HG02943 (cell line): Measurements from ENCODE around the gene P4HB.

Source experiments
- ATAC-seq: cut with Tn5 transposase; IDR thresholded peaks from one replicate; pipeline ENCODE4 v1.9.1; 2021; ENCODE audit warnings: mild to moderate bottlenecking, low read depth, moderate library complexity; ENCODE audit not compliant: unreplicated experiment

P4HB gene

DNA sequence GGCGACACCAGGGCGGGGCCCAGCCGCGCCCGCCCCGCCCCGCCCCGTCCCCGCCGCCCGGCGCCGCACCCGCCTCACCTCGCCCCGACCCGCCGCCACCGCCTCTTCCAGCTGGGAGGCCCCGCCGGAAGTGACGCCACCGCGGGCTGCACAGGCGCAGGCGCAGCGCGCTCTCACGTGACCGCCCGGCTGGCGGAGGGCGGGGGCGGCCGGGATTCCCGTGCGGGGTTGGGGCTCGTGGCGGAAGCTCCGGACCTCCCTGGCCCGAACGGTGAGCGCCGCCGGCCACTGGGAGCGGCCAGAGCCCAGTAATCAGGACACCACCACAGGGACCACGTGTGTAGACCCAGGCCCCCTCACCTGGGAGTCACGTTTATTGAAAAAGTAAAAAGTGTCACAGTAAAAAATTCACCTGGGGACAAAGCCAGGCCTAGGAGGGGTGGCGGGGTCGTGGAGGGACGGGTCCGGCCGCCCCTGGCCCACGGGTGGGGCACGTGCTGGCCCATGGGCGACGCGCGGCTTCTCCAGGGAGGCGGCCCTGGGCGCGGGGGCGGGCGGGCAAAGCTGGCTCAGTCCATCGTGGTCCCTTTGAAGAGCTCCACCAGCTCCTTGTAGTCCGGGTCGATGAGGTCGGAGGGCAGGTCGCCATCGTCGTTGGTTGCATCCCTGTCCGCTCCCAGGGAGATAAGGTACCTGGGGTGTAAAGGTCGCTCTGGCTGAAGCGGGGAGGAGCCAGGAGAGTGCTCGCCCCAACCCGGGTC, 27.0 kb downstream of the P4HB start, which contains the start of gene MCRIP1:
MCRIP1 (minus strand) TSS at position 132 of the 761 bp plus-strand sequence. CDS start 8,785 bp downstream, outside the sequence.
- ATAC-seq: peak; percentile 54

DNA sequence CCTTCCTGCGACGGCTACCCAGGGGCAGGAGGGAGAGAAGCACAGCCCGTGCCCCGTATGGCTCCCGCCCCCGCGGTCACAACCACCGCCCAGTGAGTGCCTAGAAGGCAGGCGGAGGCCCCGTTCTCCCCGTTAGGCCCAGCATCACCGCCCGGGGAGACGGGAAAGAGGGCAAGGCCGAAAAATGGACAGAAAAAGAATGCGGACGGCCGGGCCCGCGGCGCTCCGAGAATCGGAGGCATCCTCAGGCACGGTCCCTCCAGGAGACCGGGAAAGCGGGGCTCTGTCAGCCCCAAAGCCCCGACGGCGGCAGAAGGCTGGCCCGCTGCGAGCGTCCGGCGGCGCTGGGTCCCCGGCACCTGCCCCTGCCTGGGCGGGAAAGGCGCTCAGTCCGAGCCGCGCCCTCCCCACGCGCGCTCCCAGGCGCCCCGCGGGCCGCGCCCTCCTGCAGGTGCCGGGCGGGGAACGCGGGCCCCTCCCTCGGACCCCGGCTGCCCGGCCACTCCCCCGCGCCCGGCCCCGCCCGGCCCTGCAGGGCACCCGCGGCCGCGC, 27.7 kb downstream of the P4HB start:
- peak; percentile 51 for ATAC-seq

DNA sequence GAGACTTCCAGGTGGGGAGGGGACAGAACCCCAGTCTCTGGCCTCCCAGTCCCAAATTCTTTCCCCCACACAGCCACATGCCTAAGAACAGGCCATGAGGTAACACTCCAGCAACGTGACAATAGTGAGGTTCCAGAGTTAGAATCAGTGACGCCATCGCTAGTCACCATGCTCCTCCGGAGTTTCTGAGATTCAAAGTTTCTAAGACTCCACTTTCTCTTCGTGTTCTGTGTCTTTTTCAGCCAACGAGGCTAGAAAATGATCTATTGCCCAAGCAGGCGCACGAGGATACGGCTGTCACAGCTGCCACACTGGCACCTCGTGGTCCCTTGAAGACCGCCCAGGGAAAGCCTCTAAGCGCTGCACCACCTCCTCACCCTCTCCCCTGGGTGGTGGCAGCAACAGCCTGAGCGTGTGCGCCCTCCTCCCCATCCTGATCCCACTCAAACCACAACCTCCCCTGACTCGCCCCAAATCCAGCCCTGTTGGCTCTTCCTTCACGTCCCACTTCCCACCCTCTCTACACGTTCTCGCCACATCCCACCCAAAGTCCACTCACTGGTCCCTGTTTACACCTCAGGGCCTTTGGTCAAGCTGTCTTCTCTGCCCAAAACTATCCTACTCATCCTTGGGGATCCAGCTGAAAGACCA, 28.3 kb downstream of the P4HB start:
- ATAC-seq: peak; percentile 8

DNA sequence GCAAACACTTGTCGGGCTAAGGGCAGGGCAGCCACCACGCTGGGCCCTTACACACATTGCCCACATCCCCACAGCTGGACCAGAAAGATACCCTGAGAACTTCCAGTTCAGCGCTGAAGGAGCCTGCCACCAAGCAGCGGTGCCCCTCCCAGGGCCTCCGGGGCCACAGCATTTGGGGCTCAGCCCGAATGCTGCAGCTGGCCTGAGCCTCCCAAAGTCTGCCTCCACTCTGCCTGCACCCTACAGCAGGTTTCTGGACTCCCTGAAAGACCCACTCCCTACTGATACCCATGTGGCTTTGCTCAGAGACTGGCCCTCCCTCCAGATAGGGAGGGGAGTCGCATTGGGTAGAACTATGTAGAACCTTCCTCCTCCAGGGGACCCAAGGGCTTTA, 28.8 kb downstream of the P4HB start:
- ATAC-seq: no peak

DNA sequence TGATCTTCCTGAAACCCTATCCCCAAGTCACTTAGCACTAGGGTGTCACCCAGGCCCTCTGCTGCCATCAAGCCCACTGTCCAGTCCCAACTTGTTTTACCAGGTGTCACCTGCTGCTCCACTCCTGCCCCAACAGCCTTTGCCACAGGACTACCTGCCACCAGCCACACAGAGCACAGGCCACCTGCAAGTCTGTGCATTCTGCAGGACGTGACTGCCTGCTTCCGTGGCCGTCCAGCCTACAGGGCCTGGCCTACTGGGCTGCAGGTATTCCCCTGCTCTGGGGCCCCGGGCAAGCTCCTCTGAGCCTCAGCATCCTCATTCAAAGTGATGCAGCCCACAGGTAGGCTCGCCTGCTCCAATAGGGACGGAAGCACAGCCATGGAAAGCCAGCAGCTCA, 30.5 kb downstream of the P4HB start:
- ATAC-seq: no peak

DNA sequence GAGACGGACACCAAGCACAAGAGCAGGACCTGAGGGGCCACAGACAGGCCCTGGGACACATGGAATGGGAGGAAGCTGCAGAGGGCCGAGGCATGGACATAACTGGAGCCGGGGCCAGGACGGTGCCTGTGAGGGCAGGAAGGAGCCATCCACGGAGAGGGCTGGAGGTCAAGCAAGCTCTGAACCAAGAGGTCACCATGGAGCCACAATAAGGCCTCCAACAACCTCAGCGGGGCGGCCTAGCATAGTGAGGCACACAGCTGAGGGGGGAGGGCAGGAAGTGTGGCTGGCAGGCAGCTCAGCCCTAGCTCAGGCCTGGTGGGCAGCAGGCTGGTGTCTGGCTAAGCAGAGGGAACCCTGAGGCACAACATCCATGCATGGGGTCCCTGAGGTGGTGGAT, 31.7 kb downstream of the P4HB start:
- ATAC-seq: no peak

DNA sequence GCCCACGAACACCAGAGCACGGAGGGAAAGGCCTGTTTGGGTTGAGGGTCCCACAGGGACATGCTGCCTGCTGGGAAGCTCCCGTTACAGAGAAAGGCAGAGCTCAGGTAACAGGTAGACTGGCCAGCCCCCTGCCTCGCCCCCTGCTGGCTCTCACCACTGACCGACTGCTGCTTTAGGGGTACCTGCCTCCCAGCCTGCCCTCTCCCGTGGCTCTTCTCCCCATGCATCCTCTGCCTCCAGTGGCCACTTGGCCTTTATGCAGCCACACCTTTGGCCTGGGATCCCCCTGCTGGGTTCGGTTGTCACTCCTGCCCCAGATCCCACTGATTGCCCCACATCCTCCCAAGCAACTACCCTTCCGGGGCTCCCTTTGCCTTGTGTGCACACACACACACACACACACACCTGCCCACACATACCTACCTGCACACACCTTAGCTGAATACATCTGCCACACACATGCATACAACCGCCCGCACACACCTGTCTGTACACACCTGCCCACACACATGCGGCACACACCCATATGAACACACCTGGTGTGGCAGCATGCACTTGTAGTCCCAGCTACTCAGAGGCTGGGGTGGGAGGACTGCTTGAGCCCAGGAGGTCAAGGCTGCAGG, 34.4 kb downstream of the P4HB start:
- no peak for ATAC-seq

DNA sequence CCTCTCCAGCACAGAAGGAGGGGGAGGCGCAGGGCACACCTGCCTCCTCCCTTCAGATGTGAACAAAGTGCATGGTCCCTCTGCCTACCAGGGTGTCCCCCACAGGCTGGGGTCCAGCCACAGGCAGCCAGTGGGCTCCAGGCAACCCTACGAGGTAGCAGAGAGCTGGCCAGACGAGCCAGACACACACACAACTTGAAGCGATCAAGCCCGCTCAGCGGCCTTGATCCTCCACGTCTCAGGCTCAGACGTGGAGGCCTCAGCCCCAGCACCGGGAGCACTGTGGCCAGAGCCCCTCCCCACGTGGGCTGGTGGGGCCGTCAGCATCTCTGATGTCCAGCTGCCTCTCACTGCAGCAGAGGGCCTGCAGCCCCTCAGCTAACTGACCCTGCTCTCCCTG, 35.7 kb downstream of the P4HB start:
- no peak for ATAC-seq

DNA sequence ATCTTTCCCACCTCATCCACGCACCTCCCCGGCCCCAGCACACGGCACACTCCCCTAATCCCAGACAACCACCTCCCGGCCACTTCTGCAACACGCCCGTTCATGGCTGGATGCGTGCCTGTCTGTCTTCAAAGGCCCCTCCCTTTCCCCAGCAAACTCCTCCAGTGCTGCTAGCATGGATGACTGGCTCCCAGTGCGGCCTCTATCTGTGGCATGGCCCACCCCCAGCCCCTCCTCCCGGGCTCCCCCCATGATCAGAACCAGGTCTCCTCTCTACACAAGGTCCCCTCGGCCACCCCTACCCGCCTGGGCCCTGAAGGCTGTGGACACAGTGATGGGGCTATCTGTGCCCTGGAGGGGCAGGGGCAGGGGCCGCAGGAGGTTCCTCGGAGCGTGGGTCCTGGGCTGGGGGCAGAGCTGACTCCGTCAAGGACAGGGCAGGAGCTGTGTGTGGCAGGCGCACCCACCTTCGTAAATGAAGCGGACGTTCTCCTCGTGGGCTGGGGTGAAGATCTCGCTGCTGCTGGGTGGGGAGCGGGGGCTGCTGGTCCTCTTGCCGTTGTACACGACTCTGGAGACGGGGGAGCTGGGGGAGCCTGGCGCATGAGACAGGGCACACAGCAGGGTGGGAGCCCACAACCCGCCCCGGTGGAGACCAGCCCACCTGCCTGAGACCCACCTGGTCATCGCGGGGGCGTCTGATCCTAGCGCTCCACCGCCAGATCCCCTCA, 36.4 kb downstream of the P4HB start:
- ATAC-seq: no peak

DNA sequence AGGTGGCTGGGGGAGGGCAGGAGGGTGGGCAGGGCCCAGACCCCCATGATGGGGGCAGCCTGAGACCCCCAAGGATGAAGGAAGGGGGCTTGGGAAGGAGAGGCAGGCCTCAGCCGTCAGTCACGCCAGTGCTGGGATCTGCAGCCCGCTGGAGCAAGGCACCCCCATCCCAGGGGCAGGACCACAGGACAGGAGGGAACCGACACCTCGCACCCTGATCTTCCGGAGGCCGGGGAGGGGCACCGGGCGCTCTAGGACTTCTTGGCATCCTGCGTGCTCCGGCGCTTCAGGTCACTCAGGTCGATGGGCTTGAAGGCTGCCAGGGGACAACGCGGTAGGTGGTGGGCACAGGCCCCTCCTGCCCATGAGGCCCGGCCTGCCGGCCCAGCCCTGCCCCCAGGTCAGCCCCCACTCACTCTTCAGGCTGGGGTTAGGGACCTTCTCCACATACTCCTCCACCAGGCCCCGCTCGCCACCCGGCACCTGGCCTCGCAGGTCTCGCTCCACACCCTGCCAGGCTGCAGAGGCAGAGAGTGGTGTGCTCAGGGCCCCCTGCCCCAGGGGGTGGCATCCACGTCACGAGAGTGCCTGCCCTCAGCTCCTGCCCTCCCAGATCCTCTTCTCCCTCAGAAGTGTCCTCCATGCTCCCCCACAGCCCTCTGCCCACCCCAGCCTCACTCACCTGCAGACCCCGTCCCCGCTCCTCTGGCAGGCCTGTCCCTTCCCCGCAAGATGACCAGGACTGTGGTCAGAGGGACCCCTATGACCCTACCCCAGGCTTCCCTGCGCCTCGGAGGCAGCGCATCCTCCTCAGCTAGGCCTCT, 37.1 kb downstream of the P4HB start:
- ATAC-seq: no peak

DNA sequence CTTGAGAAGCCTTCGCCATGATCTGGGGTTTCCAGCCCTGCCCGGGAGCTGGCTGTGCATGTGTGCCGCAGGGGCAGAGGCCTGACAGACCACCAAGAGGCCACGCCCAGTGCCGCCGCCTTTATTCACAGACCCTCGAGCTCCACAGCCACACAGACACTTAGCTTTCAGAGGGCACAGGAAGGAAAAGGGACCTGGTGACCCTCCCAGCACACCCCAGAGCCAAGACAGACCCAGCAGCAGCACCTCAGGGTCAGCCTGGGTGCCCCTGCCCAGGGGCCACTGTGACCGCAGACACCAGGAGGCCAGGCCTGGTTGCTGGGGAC, 38.1 kb downstream of the P4HB start:
- ATAC-seq: no peak

DNA sequence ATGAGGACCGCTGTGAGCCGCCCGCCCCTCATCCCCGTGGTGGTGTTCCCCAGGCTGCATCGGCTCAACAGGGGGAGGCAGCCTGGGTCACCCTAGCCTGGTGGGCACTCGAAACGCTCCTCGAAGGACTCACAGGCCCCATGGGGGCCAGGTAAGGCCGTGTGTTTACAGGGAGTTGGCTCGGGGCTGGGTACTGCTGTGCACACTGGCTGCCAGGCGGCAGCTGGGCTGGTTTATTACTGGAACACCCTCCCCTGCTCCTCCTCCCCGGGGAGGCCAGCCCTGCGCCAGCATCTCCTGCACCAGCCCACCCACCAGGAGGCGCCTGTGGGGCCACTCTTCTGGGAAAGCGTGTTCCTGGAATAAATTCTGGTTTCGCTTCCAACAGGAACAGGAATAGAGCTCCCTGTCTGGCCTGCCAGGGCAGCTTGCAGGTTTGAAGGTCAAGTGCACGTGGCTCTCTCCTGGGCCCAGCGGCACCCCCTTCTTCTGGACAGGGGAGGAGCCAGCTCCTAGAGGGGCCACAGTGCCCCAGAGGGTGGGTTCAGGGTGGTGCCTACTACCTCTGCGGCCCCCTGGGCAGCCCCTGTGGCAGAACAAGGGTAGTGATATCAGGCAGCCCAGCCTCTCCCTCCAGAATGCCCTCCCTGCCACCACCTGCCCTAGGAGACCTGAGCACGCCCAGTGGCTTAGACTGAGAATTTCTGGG, 38.6 kb downstream of the P4HB start:
- ATAC-seq: no peak

DNA sequence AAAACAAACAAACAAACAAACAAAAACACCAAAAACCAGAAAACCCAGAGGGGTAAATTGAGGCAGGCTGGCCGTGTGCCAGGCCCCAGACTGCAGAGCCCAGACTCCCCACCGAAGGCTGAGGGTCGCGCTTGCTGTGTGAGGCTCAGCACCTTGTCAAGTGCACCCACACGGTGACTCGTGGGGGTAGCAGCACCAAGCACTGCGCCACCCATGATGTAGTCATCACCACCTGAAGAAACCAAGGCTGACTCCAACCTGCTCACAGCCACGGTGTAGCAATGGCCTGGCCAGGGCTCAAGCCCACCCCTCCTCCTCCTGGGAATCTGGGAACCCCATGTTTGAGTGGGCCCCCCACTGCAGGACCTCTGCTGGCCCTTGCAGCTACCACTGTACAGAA, 39.2 kb downstream of the P4HB start:
- no peak for ATAC-seq

DNA sequence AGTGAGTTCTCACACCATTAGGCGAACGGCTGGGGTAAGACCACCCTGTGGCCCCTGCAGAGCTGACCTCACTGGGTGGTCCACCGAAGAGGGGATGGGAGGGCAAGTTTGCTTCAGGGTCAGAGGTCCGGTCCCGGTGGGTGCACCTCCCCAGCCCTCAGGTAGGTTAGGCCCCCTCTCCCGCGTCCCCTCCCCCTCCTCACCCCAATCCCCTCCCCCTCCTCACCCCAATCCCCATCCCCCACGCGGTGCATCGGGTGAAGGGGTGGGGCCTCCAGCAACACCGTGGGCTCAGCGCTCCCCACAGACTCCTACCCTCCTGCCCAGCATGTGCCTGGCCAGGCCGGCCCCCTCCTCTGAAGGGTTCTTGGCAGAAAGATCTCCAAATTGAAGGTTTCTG, 40.6 kb downstream of the P4HB start:
- ATAC-seq: no peak

DNA sequence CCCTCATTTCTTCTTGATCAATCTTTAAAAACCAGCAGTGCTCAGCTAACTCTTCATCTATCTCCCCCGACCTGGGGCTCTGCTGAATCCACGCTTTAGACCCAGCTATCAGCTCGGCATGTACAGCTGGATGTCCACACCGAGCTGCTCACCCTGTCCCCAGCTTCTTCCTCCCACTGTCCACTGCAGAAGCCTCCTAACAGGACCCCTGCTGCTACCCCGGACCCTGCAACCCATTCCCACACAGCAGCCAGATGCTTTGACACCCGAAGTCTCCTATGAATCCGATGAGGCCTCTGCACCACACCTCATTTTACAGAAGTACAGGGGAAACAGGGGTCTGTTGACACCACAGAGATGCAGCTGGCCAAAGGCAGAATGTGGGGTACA, 42.6 kb downstream of the P4HB start:
- no peak for ATAC-seq

DNA sequence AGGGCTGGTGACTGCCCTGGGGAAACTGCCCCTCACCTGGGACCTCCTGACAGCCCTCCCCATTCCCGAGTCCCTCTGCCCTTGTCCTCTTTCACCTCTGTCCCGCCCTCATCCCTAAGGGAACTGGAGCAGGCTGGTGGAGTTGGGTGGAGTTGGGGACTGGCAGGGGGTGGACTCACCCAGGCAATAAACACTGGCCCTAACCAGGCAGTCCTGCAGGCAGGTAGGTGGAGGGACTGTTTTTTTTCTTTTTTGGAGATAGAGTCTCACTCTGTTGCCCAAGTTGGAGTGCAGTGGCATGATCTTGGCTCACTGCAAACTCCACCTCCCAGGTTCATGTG, 44.7 kb downstream of the P4HB start:
- no peak for ATAC-seq

DNA sequence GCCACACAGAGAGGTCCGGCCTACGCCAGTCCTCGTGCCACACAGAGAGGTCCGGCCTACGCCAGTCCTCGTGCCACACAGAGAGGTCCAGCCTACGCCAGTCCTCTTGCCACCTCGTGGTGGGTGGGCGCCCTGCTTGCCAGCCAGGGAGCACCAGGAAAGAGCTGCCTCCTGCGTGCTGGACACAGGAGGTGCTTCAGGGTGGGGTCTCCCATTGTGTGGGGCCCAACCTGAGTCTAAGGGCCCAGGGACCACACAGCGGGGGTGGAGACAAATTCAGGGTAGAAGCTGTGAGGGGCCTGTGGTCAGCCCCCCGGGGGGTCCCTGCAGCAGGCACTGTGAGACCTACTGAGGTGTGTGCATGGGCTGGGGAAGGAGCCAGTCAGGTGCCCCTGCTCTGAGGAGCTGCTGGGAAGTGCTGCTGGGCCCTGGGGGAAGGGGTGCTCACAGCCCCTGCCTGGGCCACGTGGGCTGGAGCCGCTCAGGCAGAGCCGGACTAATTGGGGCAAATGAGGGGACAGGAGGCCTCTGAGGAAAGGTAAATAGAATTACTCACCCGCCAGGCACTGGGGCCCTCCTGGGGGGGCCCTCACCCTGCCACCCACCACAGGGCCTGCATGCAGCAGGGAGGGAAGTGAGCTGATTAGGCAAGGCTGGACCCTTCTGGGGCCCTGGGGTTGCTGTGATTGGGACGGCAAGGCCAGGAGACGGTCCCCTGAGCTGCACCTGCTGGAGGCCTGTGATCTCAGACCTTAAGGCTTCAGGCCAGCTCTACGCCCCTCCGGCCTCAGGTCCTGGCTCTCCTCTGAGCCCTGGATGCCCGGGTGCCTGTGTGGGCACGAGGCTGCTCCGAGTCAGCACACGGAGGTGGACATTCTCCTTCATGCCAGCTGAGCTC, 45.3 kb downstream of the P4HB start:
- ATAC-seq: no peak

DNA sequence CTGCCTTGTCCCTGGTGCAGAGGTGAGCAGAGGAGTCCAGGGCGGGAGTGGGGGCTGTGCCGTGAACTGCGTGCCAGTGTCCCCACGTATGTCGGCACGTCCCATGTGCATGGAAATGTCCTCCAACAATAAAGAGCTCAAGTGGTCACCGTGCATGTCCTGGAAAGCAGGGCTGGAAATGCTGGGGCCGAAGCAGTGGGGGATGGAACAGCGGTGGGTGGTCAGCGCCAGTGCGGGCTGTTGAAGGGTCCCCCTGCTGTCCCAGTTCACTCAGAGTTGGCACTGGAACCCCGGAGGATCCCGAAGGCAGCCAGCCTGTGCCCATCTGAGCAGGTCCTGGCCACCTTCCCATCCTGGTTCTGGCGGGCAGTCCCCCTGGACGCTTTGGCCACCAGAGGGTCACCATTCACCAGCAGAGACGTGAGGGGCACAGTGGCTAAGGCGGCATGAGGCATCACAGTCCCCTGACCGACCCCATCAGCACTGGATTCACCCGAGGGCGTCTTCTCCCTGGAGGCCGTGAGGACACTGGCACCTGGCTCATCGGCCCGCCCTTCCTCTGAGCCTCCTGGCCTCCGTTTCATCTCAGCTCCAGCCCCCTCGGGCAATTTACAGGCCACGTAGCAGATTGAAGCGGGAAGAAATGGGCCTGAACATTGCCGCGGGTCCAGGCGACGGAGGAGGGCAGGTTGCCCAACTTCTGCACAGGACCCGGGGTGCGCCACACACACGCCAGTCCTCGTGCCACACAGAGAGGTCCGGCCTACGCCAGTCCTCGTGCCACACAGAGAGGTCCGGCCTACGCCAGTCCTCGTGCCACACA, 46.3 kb downstream of the P4HB start:
- no peak for ATAC-seq
